Retinal pigment epithelial cell (primary cell): ENCODE measurements around the gene VPS26C.

Source experiments
- DNase-seq: peaks from one replicate; pipeline ENCODE4 v3.0.0-alpha.2; 2010; ENCODE audit warnings: low read depth
- H3K4me3 ChIP-seq: 2 replicates; pipeline ENCODE4 v1.5.1; 2011; ENCODE audit warnings: mild to moderate bottlenecking, low read length, control low read depth, moderate library complexity
- CTCF ChIP-seq: conservative IDR thresholded peaks from 2 replicates; pipeline ENCODE4 v1.5.1; 2011; ENCODE audit warnings: low read depth, low read length, control low read depth, inconsistent platforms

Gene VPS26C

GRCh38 chr21:37176716-37177115, 90.4 kb downstream of the VPS26C start:
- TF ChIP-seq CTCF, result no peak
- no peak for DNase-seq
- H3K4me3 ChIP-seq, result no peak overlapping the region
